Stimulated activated CD4-positive, alpha-beta T cell treated with anti-CD3 and anti-CD28 coated beads, Interleukin-15, amount 100 ng/mL, for 1 hour (primary cell): ENCODE data around the gene PTPRD.
"Not testable (repeated sequence)": the region's sequence is repeated elsewhere in the genome, so short reads cannot be mapped to it uniquely, and the experiment has no call there.

Experiments
- DNase-seq, 2 donors: peaks; one replicate each; pipeline ENCODE4 v3.0.0-alpha.2; 2020; ENCODE audit warnings: low read depth in 1 of 2, low spot score in 1 of 2

Gene PTPRD

DNA sequence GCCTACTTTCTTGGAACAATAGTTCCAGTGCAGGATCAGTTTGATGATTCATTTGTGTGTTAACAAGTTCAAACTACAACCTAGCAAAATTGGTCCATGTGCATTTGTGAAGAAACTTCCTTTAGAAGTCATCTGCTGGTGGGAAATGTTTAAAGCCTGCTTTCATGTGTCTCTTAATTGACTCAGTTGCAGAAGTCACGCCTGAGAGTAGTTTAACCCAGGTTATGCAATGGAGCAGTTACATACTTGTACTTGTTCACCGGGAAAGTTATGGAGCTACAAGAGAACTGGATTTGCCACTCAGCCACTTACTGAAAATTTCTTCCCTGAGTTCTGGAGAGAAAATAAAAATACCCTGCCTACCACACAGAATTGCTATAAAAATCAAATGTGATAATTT, 1397.8 kb downstream of the PTPRD start:
- DNase-seq: no peak

DNA sequence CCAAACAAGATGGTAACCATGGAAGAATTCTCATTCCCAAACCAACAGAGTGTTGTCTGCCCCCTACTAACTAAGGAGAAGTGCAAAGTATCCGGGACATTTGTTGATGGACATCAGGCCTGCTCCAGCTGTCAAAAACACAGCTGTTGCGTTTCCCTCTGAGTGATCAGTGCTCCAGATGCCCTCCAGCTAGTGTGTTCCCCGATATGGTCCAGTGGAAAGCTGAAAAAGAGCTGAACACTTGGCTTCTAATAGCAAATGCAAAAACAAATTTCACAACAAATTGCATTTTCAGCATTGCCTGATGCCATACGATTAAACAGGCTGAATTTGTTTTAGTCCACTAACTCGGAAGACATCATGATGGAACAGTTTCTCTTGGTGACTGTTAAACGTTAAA, 1398.7 kb downstream of the PTPRD start:
- DNase-seq: no peak

DNA sequence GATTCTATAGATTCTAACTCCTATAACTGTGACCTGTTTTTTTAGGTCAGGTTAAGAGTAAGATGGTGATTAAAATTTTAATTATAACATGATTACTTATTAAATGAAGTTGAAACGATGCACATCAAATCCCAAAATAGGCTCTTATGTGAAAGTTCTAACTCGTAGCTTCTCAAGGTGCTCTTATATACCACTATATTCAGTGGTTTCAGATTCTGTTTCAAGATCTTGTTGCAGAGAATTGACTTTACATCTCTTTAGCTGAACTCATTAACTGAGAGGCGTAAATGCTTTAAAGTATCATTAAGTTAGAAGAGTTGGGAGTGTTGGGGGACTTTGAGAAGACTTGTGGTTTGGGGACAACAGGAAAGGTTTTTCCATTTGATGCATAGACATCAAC, 1399.8 kb downstream of the PTPRD start:
- DNase-seq: no peak

DNA sequence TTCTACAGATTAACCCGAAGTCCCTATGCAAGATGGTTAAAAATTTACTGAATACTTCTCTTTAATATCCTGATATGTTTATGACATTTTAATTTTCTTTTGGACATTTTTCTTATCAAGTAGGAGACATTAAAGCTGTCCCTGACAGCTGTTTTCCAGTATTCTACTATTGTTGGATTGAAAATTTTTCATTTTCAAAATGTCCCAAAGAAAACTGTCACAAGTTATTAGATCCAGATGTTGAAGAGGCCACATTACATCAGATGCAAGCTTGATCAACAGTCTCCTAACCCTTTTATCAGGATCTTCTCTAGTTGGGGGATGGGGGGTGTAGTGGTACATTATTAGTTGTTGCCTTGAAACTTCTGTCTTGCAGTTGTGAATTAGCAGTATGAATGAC, 1410.5 kb downstream of the PTPRD start:
- DNase-seq: no peak

DNA sequence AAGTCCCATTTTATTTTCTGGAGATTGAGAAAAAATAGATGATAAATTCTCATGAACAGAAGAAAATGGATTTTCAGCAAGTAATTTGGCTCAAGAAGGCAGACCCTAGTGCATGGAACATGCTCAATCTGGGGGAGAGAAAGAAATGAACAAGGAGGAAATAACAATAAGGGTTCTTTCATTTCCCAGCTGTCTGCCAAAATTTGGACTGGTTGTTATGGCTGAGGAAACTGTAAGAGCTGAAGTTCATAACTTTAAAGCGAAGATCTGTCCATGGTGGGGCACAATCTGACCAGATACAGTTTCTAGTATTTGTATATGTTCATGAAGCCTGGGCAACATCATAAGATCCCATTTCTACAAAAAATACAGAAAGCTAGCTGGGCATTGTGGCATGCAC, 1426.7 kb downstream of the PTPRD start:
- no peak for DNase-seq

- no peak for DNase-seq
These were observed 1430.4 kb downstream of the PTPRD start for GRCh38 chr9:9182431-9182830.

DNA sequence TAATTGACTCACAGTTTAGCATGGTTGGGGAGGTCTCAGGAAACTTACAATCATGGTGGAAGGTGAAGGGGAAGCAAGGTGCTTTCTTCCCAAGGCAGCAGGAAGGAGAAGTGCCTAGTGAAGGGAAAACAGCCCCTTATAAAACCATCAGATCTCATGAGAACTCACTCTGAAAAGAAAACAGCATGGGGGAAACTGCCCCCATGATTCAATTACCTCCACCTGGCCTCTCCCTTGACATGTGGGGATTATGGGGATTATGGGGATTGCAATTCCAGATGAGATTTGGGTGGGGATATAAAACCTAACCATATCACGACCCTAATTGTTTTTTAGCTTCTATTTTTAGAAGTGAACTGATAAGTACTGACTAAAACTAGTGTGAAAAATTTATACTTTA, 1435.7 kb downstream of the PTPRD start:
- DNase-seq: no peak

GRCh38 chr9:9174358-9174757, 1438.4 kb downstream of the PTPRD start:
- no peak for DNase-seq

DNA sequence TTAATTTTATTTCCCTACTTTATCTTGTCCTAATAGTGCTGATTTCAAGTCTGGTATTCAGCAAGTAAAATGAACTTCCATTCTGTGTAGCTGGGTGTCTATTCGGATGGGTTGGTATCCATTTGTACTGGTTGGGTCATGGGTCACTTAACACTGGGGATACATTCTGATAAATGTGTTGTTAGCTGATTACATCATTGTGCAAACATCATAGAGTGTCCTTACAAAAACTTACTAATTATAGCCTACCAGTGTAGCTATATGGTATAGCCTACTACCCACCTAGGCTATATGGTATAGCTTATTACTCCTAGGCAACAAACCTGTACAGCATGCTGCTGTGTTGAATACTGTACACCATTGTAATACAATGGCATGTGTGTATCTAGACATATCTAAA, 1439.5 kb downstream of the PTPRD start:
- no peak for DNase-seq

GRCh38 chr9:9170439-9171134, 1442.2 kb downstream of the PTPRD start:
- no peak for DNase-seq

GRCh38 chr9:9142001-9142400, 1470.8 kb downstream of the PTPRD start:
- DNase-seq: no peak

GRCh38 chr9:9133526-9133925, 1479.3 kb downstream of the PTPRD start:
- DNase-seq: no peak

DNA sequence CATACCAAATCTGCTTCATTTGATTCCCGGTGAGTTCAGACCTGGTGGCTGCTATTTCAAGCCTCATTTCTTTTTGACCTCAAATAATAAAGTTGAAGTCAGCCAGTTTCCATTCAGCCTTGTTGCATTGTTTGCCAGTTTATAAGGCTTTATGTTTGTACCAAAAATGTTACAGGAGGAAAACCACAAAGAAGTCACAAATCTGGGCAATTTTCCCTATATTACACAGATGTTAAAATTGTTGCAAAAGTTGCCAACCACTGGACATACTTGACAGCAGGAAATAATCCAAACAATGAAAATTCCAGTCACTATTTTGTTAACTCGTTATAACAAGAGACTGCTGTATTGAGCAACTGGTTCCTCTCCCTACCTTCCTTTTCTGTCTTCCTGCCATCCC, 1488.2 kb downstream of the PTPRD start:
- no peak for DNase-seq

DNA sequence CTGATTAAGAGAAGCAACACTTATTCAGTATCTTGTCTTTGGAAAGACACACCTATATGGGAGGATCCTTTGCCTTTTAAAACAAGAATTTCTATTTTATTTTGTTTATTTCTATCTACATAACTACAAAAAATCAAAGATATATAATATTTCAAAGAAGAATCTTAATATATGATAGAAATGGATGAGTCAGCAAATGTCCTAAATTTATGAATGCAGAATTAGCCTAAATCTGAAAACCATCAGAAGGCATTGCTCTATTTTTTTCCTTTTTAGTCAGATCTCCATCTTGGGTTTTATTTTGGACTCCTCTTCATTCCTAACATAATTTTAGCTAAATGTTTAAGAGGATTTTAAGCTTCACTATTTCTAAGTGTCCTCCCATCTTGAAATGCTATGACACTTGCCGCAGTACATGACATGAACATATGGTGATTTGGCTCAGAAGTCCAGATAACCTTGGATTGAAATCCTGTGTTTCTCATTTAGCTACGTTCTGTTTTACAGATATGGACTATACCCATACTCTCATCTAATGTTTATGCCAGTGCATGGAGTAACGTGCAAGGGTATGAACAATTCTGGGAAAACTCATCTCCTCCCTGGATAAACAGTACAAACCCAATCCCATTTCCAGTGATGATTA, 1490.4 kb downstream of the PTPRD start:
- no peak for DNase-seq

DNA sequence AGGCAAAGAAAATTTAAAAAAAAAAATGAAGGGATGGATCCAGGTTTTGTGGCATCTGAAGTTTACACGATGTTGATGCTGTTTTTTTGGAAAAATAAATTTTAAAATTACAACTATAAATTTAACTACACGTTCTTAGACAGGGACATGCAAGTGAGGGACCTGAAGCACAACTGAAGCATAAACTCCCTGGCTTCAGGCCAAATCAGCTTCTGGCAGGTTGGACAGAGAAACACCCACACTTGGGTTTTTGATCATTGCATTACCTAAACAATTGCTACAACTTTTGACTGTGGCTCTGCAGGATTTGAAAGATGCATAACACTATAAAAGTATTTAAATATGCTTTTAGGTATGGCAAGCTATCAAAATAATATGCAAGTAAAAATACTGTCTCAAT, 1494.9 kb downstream of the PTPRD start:
- no peak for DNase-seq

DNA sequence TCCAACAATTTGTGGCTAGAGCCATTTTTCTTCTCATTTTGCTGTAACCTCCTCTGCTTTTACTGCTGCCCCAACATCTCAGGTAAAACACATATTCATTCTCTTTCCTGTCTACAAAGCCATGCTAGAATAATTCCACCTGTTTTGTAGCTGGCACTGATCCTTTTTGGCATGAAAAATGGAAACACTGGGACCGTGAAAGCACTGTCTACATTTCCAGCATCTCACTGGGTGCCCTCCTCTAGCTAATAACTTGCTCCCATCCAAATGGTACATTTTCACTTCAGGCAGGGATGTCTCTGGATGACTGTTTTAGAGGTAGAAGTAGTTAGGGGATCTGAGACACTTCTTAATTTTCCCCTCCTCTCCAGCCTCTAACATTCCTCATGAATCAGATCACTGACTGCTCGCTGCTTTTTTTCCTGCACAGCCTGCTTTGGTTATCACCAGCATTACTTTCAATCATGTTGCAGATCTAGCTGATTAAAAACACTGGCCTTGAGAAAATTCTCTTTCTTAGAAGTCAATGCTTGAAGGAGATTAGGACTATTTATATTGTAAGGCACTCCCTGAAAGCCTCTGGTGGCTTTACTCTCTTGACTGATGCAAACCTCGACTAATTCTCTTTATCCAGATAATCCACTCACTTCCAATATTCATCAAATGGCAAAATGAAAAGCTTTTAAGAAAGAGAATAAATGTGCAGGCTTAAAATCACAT, 1500.6 kb downstream of the PTPRD start:
- no peak for DNase-seq

- no peak for DNase-seq
These were observed 1504.2 kb downstream of the PTPRD start for GRCh38 chr9:9108641-9109040.

DNA sequence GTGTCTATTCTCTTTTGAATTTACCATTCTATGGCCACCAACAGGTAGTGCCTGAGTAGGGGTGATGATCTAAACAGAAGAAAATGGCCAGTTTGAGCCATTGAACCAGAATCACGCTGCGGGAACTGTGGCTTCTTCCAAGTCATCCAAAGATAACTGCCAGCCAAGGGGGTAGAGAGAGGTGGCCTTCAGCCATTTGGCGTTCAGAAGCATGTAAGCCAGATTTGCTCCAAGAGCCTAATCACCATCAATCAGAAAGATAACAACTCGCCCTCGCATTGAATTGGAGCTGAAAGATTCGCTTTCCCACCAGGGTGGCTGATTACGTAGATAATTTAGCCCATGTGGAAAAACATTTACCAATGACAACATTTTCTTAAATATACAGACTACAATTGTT, 1510.5 kb downstream of the PTPRD start:
- DNase-seq: no peak

GRCh38 chr9:9100070-9100469, 1512.7 kb downstream of the PTPRD start:
- DNase-seq: no peak

GRCh38 chr9:9099646-9100045, 1513.2 kb downstream of the PTPRD start:
- no peak for DNase-seq

DNA sequence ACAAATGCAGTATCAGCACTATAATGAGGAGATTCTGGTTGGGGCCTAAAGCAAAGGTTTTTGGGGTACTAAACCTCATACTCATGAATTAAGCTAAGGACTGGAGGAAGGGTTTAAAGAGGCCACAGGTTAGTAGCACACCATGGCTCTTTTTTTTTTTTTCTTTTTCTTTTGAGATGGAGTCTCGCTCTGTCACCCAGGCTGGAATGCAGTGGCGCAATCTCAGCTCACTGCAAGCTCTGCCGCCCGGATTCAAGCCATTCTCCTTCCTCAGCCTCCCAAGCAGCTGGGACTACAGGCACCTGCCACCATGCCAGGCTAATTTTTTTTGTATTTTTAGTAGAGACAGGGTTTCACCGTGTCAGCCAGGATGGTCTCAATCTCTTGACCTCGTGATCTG, 1515.5 kb downstream of the PTPRD start:
- DNase-seq: not testable (repeated sequence)

DNA sequence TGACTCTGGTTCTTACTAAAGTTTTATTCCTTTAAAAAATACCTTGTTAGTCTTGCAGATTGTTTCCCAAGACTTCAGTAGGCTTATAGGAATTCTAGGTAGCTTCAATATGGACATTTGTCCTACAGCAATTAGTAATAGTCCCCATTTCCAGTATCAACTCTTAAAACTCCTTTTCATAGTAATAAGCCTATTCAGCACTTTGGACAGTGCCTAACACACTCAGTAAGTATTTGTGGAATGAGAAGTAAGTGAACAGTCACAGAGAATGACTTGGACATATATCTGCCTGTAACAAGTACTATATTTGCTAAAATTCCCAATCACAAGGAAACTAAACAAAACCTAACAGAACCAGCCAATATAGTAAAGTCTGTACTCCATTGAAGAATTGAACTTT, 1521.4 kb downstream of the PTPRD start:
- no peak for DNase-seq

DNA sequence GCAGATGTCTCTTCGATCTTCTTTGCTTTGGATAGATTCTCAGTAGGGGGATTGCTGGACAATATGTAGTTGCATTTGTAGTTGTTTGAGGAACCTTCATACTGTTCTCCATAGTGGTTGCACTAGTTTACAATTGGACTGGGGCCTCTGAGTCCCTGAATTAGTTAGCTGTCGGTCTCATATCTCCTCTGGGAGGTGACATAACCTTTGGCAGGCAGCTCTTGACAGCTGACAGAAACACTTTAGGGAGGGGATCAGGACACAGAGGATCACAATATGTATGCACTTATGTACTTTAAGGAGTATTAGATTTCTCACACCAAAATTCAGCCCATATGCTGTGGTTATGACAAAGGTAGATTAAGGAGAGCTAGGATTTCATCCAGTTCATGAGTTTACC, 1533.3 kb downstream of the PTPRD start:
- DNase-seq: no peak
